Measurements from ENCODE around the gene BMP8A. TPM values are rescaled to one million over a fixed set of nuclear protein-coding genes. Genes with fewer than 3 reads are reported as not detected.
"Not testable (repeated sequence)": the region's sequence is repeated elsewhere in the genome, so short reads cannot be mapped to it uniquely, and the experiment has no call there.

The BMP8A gene
- total RNA-seq, 1 experiment from 2014 or later = 4.1 TPM

DNA sequence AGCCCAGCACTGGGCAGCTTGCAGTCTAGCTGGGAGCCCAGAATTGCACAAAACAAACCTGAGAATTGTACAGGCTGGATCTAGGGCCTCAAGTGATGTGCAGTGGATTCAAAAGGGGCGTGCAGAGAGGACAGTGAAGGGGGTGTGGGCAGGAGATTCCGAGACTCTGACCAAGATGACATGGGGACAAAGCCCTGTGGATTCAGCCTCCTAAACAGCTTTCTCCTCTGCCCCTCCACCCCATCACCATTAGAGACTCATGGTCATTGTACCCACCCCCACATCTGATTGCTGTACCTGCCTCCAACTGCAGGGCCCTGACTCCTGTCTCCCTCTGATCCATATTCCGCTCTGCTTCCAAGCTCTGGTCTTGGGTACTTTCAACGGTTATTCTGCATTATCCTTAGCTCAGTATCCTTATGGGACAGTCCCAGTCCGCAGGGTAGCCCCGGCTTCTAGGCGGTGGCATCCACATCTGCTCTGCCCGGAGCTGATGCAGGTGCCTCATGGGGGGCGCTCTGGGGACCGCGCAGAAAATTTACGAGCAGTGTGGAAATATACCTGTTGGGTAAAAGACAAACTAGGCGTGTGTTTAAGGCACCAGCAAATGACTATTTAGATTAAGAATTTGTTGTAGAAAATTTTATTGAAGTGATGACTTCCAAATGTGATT lies 1.7 kb upstream of the BMP8A start (continued):
- TF ChIP-seq SIN3A (IDR thresholded peaks at IDR 0.05; ENCODE audit: low read depth) (no peak), SRF (IDR thresholded peaks at IDR 0.05; ENCODE audit: low read depth) (no peak), CTCF (IDR thresholded peaks at IDR 0.05 in 2 of 3, conservative IDR thresholded peaks at IDR 0.05 in 1 of 3; ENCODE audit: borderline replicate concordance in 1 of 3, insufficient read depth in 1 of 3, low read depth in 2 of 3, low read length in 2 of 3) (no peak), CBX3 (IDR thresholded peaks at IDR 0.05; ENCODE audit: low read depth) (no peak)
- TF ChIP-seq, protein P1, sequence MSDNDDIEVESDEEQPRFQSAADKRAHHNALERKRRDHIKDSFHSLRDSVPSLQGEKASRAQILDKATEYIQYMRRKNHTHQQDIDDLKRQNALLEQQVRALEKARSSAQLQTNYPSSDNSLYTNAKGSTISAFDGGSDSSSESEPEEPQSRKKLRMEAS (IDR thresholded peaks at IDR 0.05) = no peak

GRCh38 chr1:39490596-39491145 lies 765 bp upstream of the BMP8A start:
- Histone ChIP-seq H2AFZ (ENCODE audit: low read depth, low read length, poor library complexity, severe bottlenecking) (no peak overlapping the region), H3K9me3 (ENCODE audit: control insufficient read depth in 1 of 2, insufficient read depth in 1 of 2, low read depth in 1 of 2, low read length in 2 of 2) (no peaks in the 10 kb centered on the region), H3K79me2 (ENCODE audit: insufficient read depth, low read length) (no peaks in the 10 kb centered on the region), H3K27me3 (ENCODE audit: insufficient read depth, low read length) (no peaks in the 10 kb centered on the region), H3K9ac (ENCODE audit: low read length) (peak overlapping the region; percentile 39), H3K36me3 (ENCODE audit: control insufficient read depth in 1 of 2, insufficient read depth in 2 of 2, low read length in 2 of 2) (peaks cover 0 to 4% of the 10 kb centered on the region in 2 experiments; a peak in 2 of 4 replicates), H3K4me1 (ENCODE audit: control insufficient read depth in 1 of 2, insufficient read depth in 2 of 2, low read length in 2 of 2) (peaks cover 0 to 13% of the 10 kb centered on the region in 2 experiments; a peak in 3 of 4 replicates), H3K9me2 (ENCODE audit: insufficient read depth) (no peaks in the 10 kb centered on the region), H3K27ac (ENCODE audit: low read depth, low read length) (peak overlapping the region; percentile 41; the same call in 1 of the 2 replicates), H3K4me3 (replicated peaks in 1 of 2; ENCODE audit: low read depth in 1 of 2, low read length in 2 of 2) (peak overlapping the region; percentile 37 to 57), H4K20me1 (ENCODE audit: insufficient read depth) (no peaks in the 10 kb centered on the region), H3K4me2 (ENCODE audit: low read length) (peak overlapping the region; percentile 83)
- TF ChIP-seq CEBPB (IDR thresholded peaks at IDR 0.05; ENCODE audit: low read depth) = no peak
- ChIA-PET POLR2A (no interaction called here), RAD21 (ENCODE audit: low non-redundant PET in 1 of 2, low total read pairs in 2 of 2, uncharacterized antibody in 2 of 2, unreplicated experiment in 2 of 2) (no interaction called here), CTCF (no interaction called here)
- BruUV-seq (replicated peaks) = no TSS peak
- DNase-seq (ENCODE audit: low read depth, low spot score) = no peak
- intact Hi-C loops (cut with micrococcal nuclease) = no loop called here
- no peak for ATAC-seq

DNA sequence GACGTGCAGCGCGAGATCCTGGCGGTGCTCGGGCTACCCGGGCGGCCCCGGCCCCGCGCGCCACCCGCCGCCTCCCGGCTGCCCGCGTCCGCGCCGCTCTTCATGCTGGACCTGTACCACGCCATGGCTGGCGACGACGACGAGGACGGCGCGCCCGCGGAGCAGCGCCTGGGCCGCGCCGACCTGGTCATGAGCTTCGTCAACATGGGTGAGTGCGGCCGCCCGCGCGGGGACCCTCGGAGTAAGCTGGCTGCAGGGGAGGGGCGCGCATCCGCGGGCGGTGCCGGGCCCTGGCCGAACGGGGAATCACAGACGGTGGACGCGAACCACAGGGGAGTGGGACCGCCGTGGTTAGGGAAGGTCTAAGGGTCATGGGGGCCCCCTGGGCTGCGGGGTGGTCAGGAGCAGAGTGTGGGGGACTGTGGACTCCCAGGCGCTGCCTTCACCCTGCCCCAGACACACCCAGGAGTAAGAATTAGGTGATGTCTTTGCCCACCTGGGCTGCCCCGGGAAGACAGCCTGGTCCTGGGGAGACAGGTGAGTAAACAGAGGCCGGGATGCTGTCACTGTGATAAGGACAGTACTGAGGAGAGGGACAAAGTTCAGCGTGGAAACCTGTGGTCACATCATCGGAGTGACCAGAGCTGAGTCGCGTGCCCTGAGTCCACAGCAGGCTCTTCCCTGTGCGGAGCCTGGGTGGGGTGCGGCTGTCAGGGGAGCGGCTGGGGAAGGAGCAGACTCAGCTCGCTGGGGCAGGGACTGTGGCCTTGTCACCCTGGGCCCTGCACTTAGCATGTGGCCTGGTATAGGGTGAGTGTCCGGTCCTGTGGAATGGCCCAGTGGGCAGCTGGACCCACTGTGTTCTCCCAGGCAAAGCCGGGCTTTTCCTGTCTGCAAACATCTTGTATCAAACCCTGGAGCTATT lies 944 bp downstream of the BMP8A start:
- BruUV-seq (replicated peaks) = TSS peak; percentile 21
- H3K9me2 ChIP-seq (ENCODE audit: insufficient read depth); CTCF ChIA-PET; H3K9me3 ChIP-seq (ENCODE audit: control insufficient read depth in 1 of 2, insufficient read depth in 1 of 2, low read depth in 1 of 2, low read length in 2 of 2); H2AFZ ChIP-seq (ENCODE audit: low read depth, low read length, poor library complexity, severe bottlenecking); DNase-seq (ENCODE audit: low read depth, low spot score); H3K4me3 ChIP-seq (replicated peaks in 1 of 2; ENCODE audit: low read depth in 1 of 2, low read length in 2 of 2); H3K79me2 ChIP-seq (ENCODE audit: insufficient read depth, low read length); H3K27ac ChIP-seq (ENCODE audit: low read depth, low read length); H3K36me3 ChIP-seq (ENCODE audit: control insufficient read depth in 1 of 2, insufficient read depth in 2 of 2, low read length in 2 of 2); H4K20me1 ChIP-seq (ENCODE audit: insufficient read depth); H3K9ac ChIP-seq (ENCODE audit: low read length); H3K4me2 ChIP-seq (ENCODE audit: low read length); intact Hi-C loops (cut with micrococcal nuclease); RAD21 ChIA-PET (ENCODE audit: low non-redundant PET in 1 of 2, low total read pairs in 2 of 2, uncharacterized antibody in 2 of 2, unreplicated experiment in 2 of 2); H3K27me3 ChIP-seq (ENCODE audit: insufficient read depth, low read length); ATAC-seq: not testable (repeated sequence)
- peaks cover 0 to 13% of the 10 kb centered on the region in 2 experiments; a peak in 3 of 4 replicates for H3K4me1 ChIP-seq (ENCODE audit: control insufficient read depth in 1 of 2, insufficient read depth in 2 of 2, low read length in 2 of 2)
- POLR2A ChIA-PET = interaction anchor here (0.8 kb wide), 1 partner anchor 25 kb away, joined by 3 read pairs; no protein-coding TSS in a partner anchor

Data from HCT116 (cell line).